GM18951 (cell line): Measurements from ENCODE around the gene SH3PXD2A.
"Not testable (repeated sequence)": the region's sequence is repeated elsewhere in the genome, so short reads cannot be mapped to it uniquely, and the experiment has no call there.

Experiments
- POLR2A ChIP-seq: IDR thresholded peaks from 4 replicates; pipeline ENCODE4 v1.6.1; 2011; ENCODE audit warnings: mild to moderate bottlenecking; ENCODE audit not compliant: insufficient read length, insufficient read depth; ENCODE audit errors: extremely low read depth
- in situ Hi-C: fragments of 300-500 bp; cut with MboI; formaldehyde crosslinking; loops from one replicate; pipeline ENCODE4 v1.12.0; 2022; ENCODE audit warnings: low sequenced_read_pairs, mixed read lengths, inconsistent platforms; ENCODE audit not compliant: unreplicated experiment

SH3PXD2A gene

DNA sequence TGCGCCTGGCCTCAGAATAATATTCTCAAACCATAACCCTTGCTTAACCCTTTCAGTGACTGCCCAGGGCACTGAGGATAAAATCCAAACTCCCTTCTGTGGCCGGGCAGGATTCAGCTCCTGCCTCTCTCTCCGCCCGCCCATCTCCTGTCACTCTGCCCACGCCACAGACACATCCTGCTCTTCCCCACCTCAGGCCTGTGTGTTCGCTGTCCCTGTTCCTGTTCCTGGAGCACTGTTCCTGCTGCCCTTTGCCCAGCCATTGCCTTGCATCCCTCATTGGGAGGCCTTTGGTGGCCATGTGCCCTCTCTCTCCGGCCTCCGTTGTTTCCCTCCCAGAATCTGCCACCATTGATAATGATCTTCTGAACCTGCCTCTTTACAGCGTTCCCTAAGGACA, 108.8 kb downstream of the SH3PXD2A start:
- TF ChIP-seq POLR2A = no peak
- in situ Hi-C loops = no loop called here

DNA sequence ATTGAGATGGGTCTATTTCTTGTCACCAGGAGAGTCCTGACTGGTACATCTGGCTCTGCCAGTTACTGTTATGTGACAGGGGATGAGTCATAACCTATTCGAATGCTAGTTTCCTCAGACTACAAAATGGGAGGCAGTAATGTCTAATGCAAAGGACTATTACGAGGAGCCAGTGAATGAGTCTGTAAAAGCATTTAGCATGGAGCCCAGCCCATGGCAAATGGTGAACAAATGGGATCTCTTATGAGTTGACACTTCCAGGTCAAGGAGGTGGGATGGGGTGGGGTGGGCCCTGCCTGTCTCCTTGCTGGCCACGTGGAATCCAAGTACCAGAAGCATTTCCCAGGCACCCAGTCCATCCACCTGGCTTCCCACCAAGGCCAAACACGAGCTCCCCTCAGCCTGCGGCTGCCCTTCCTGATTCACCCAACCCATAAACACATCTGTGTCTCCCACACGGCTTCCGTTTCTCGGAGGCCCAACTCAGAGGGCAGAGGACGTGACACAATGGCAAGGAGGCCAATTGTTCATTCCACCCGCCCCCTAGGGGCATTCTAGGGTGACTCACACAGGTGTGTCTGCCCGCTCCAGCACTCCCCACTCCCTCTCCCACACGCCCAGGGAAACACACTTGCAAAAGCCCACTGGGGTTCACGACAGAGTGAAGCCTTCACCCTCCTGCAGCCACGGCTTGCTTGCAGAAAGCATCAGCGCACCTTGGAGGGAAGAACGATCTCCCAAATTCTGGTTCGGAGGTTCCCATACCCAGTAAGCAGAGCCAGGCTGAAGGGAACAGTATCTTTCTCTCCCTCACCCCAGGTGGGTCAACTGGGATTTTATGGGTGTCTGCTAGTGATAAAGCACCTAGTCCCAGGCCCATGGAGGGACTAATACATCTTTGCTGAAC, 109.8 kb downstream of the SH3PXD2A start:
- TF ChIP-seq POLR2A = no peak
- in situ Hi-C loops = no loop called here

DNA sequence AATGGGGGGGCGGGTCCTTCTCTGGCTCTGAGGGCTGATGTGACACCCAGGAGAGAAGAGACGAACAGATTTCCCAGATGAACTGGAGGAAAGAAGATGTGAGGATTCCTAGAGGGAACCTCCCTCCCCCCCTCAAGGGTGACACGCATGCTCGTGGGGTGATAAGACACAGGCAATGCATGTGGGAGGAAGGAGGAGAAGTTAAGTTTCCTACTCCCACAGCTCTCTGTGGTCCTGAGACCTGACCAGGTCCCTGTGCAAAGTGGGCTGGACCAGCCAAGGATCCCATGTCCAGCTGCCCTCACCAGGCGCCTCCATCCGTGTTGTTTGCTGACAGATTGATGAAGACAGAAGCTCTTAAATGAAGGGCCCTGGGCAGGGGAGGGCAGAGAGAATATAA, 112.6 kb downstream of the SH3PXD2A start:
- no peak for TF ChIP-seq POLR2A
- in situ Hi-C loops = no loop called here

DNA sequence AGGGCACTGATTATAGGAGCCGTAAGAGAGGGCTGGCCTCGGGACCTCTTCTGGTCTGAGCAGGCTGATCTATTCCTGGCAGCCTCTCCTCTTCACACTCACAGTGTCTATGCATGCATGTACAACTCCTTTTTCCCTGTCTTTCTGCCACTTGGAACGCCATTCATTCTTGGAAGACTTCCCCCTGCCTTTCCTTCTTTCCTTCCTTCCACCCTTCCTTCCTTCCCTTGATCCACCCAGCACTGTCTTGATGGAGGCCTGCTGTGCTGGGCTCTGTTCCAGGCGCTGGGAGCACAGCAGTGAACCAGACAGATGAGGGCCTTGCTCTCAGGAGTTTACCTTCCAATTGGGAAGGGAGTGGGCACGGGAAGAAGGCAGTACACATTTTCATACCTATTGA, 114.8 kb downstream of the SH3PXD2A start:
- TF ChIP-seq POLR2A = no peak
- in situ Hi-C loops = no loop called here

DNA sequence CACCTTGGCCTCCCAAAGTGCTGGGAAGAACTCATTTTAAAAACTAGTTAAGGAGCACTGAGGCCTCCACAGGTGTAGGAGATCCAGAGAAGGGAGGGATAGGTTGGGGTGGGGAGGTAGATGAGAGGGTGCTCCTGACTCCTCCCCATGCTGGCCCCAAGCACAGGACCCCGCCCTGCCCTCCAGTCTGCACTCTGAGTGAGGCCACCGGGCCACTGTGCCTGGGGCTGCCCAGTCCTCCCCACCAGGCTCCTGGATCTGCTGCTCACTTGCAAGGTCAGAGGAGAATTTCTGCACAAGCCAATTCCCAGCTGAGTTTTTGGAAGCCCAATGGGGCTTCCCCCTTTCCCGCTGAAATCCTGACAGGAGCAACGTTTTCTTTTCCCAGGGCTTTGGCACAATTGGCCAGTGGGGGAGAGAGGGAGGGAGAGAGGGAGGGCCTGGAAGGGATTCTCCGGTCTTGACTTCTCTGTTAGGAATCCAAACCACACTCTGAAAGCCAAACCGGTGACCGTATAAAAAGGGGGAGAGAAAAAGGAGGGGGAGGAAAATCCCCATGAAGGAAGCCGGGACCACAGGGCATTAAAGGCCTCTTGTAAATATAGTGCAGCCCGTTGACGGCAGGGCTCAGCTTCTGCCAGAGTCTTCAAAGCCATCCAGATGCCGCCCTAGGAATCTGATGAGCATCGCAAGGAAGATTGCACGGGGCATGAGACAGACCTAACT, 116.2 kb downstream of the SH3PXD2A start:
- no peak for TF ChIP-seq POLR2A
- in situ Hi-C loops = no loop called here

DNA sequence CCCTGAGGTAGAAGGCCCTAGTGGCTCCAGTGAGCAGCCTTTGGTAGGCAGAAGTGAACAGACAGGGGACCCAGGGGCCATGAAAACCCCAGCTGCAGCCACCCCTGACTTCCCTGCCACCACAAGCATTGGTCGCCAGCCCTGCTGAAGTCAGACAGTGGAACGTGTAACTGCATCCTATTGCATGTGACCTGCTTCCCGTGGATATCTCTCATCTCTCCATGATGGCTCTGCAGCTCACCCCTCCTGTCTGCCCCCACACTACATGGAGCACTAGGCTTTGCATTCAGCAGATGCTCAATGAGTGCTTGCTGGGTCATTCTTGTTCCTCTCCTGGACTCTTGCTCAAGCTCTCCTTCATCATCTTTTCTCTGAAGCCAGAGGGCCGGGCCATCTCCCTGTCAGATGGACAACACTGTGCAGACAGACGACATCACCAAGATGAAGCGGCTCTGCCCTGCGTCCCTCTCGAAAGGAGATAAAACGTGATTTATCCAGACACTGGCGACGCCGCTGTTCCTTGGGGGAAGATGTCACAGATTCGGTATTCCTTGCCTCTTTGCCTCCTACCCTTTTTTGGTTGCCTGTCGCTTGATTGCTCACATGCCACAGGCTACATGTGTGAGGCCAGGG, 117.5 kb downstream of the SH3PXD2A start:
- in situ Hi-C loops = no loop called here
- TF ChIP-seq POLR2A = no peak

DNA sequence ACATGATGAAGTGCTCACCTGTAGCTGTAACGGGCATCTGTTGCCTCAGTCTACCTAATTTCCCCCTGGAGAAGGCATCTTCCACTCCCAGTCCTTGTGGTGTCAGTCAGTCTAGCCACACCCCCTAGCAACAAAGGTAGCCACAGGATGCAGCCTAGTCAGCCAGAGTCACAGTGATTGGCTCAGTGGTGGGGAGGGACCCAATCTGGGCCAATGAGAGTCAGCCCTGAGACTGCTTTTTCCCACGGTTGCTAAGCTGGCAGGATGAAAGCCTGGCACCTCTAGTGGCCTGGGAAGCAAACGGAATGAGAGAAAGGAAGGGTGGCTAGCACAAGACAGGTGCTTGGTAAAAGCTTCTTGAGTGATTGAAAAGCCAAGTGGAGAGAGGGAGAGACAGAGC, 118.6 kb downstream of the SH3PXD2A start:
- no peak for TF ChIP-seq POLR2A
- in situ Hi-C loops = no loop called here

DNA sequence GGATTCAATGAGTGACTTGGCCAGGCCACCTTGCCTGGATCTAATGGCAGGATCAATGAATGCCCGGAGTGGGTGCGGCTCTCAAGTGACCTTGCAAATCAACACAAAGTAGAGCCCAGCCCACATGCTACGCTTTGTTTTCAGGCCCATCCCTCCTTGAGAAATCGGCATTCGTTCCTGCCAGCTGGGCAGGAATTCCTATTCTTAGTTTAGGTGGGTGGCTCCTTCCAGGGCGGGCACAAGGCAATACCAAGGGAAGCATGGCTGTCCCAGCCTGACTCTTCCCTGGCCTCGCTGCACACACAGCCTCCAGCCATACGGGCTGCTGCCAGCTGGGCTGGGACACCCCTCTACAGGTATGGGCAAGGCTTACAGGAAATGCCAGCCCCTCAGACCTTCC, 119.3 kb downstream of the SH3PXD2A start:
- no peak for TF ChIP-seq POLR2A
- in situ Hi-C loops = no loop called here

DNA sequence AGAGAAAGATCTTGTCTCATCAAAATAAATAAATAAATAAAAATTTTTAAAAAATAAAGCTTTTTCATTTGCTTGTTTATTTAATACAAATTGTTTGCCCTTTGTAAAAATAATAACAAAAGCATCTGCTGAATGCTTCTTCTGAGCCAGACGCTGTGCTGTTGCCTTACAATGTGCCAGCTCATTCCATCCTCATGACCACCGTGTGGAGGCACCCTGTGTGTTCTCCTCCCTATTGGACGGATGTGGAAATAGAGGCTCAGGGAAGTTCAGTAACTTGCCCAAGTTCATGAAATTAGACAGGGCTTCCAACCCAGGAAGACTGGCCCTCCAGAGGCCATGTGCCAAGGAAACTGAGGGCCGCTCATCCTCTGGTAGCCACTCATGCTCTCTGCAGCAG, 120.6 kb downstream of the SH3PXD2A start:
- no peak for TF ChIP-seq POLR2A
- in situ Hi-C loops = no loop called here

DNA sequence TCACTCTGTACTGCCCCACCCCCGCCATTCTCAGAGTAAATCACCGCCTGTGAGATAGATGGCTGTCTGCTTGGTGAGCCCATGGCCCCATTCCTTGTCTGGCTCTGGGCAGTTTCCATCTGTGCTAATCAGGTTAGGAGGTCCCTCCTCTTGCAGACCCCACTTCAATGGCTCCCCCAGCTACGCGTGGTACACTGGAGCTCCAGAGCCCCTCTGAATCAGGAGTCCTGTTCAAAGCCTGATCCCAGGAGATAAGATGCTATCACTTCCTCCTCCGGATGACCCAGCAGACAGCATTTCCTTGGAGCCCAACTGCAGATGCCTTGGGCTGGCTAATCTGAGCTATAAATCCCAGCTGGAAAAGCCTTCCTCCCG, 122.3 kb downstream of the SH3PXD2A start:
- in situ Hi-C loops = no loop called here
- TF ChIP-seq POLR2A = no peak

DNA sequence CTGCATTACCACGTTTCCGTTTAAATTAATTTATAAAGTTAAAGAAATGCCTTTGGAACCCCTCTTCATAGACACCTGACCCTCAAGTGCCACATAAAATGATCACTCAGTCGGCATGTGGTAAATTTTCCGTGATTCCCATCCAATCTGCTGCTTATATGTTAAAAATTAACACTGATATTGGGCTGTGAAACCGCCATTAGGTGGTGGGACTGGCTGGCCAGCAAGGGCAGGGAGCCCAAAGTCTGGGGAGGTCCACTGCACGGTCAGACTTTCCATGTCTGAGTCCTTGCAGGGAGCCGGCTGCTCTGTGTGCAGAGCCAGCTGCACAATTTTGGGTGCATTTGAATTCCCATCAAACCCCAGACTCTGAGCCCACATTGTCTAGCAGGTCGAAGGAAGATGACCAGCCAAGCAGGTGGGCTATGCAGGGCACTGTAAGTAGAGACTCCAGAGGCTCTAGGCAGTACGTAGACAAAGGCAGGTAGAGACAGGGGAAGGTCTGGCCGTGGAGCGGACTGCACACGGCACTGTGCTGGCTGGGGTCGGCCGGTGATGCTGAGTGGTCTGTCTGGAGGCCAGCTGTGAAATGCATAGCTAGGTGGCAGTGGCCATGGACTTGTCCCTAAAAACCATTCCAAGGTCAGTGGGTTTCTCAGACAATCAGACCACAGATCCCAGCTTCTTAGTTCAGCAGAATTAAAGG, 122.9 kb downstream of the SH3PXD2A start:
- in situ Hi-C loops = no loop called here

DNA sequence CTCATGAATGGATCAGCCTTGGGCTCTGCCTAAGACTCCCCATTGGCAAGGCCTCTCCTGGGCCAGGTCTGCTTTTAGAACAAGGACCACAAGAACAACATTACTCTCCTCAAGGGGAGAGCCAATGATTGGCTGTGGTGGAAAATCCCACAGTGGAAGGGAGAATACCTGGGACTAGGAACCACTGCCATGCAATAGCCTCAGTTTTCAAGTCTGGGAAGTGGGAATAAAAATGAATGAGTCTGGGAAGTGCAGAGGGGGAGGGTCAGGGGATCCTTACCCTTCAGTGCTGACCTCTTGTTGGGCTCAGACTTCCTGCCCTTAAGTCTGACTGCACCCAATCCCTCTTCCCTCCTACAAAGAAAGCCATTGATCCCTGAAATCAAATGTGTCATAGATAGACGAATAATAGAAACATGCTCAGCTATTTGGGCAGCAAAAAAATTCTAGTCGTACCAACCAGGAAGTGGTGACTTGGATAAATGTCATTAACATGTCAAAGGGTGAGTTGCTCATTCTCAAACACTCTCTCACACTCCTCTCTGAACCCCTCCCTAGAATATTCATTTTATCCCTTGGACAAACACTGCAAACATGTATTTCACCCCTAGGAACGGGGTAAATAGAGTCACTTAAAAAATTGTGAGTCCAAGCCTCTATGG, 123.6 kb downstream of the SH3PXD2A start:
- in situ Hi-C loops = no loop called here
- TF ChIP-seq POLR2A = no peak

More for the DNA sequence above, 122.9 kb downstream of the SH3PXD2A start:
- no peak for TF ChIP-seq POLR2A

DNA sequence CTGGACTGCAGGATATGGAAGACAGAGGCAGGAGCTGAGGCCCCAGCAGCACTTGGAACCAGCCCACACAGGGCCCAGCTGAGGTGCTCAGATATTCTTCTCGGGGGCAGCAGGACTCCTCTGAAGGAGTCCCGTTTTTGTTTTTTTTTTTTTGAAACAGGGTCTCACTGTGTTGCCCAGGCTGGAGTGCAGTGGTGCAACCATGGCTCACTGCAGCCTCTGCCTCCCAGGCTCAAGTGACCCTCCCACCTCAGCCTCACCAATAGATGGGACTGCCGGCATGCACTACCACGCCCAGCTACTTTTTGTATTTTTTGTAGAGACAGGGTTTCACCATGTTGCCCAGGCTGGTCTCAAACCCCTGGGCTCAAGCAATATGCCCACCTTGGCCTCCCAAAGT, 124.3 kb downstream of the SH3PXD2A start:
- in situ Hi-C loops = not testable (repeated sequence)
